ENCODE results near the gene MAGEB1. TPM values are rescaled to one million over a fixed set of nuclear protein-coding genes. Genes with fewer than 3 reads are reported as not detected.

The MAGEB1 gene
- total and polyA plus RNA-seq, 2 experiments from 2014 or later = 0.15 TPM; not detected in 1

- TF ChIP-seq CTCF (conservative IDR thresholded peaks at IDR 0.05; ENCODE audit: low read depth in 2 of 2) = no peak
- TF ChIP-seq EZH2 (IDR thresholded peaks at IDR 0.05; ENCODE audit: low read depth, unreplicated experiment) = no peak
- no peak for TF ChIP-seq CREB1 (CRISPR knock-in tag; IDR thresholded peaks at IDR 0.05; ENCODE audit: low read depth)
- no peak for TF ChIP-seq ZNF331 (CRISPR knock-in tag; IDR thresholded peaks at IDR 0.05; ENCODE audit: low read depth)
- no peak for TF ChIP-seq POLR2AphosphoS5 (IDR thresholded peaks at IDR 0.05; ENCODE audit: low read depth)
- no peak for TF ChIP-seq EZH2phosphoT487 (IDR thresholded peaks at IDR 0.05; ENCODE audit: unreplicated experiment)
- no peak for TF ChIP-seq REST (IDR thresholded peaks at IDR 0.05; ENCODE audit: unreplicated experiment)
- TF ChIP-seq ETS1 (IDR thresholded peaks at IDR 0.05) = no peak
- no peak for TF ChIP-seq STAT1 (IDR thresholded peaks at IDR 0.05; ENCODE audit: unreplicated experiment)
These were observed 1.9 kb downstream of the MAGEB1 start (continued) for GRCh38 chrX:30248854-30249253.

- H4K20me1 ChIP-seq (replicated peaks; ENCODE audit: insufficient read depth) = no peaks in the 10 kb centered on the region
- DNase-seq (ENCODE audit: low spot score) = no peak
- Mint-ChIP-seq H3K4me1 (no peaks in the 10 kb centered on the region), H3K9me3 (peaks cover 39% of the 10 kb centered on the region), H3K4me3 (no peak overlapping the region), H3K27me3 (ENCODE audit: insufficient read depth, low read depth, poor library complexity) (peaks cover 3% of the 10 kb centered on the region), H3K27ac (no peak overlapping the region), H3K36me3 (ENCODE audit: low read depth) (peaks cover 24% of the 10 kb centered on the region)
- no peaks in the 10 kb centered on the region for H3K4me1 ChIP-seq (ENCODE audit: insufficient read depth)
- no peak overlapping the region for H3K27ac ChIP-seq (ENCODE audit: low read depth)
- H2AFZ ChIP-seq = no peak overlapping the region
- ATAC-seq = no peak
- H3F3A ChIP-seq (replicated peaks; ENCODE audit: low read depth) = no peaks in the 10 kb centered on the region
- no peaks in the 10 kb centered on the region for H3K79me2 ChIP-seq (replicated peaks; ENCODE audit: insufficient read depth)
- H3K4me3 ChIP-seq = no peak overlapping the region
- H3K27me3 ChIP-seq (ENCODE audit: insufficient read depth) = no peaks in the 10 kb centered on the region
- no peaks in the 10 kb centered on the region for H3K9me2 ChIP-seq (ENCODE audit: insufficient read depth)
- no peak overlapping the region for H3K4me2 ChIP-seq
- no peaks in the 10 kb centered on the region for H3K36me3 ChIP-seq (ENCODE audit: insufficient read depth)
- TF ChIP-seq ZNF462 (CRISPR knock-in tag; IDR thresholded peaks at IDR 0.05) (no peak), NANOG (IDR thresholded peaks at IDR 0.05; ENCODE audit: borderline replicate concordance) (no peak), EZH2phosphoT487 (IDR thresholded peaks at IDR 0.05; ENCODE audit: unreplicated experiment) (no peak), STAT1 (IDR thresholded peaks at IDR 0.05; ENCODE audit: unreplicated experiment) (no peak), ZNF331 (CRISPR knock-in tag; IDR thresholded peaks at IDR 0.05; ENCODE audit: low read depth) (no peak), EZH2 (IDR thresholded peaks at IDR 0.05; ENCODE audit: low read depth, unreplicated experiment) (no peak), POLR2AphosphoS5 (IDR thresholded peaks at IDR 0.05; ENCODE audit: low read depth) (no peak), ETS1 (IDR thresholded peaks at IDR 0.05) (no peak)
These were observed 6.3 kb downstream of the MAGEB1 start for GRCh38 chrX:30253257-30253656.

Data from GM23338 (cell line).